GM19193 (cell line): ENCODE data around the gene KCNH2.

Experiments used
- POLR2A ChIP-seq: IDR thresholded peaks from 4 replicates; pipeline ENCODE4 v1.6.1; 2011; ENCODE audit not compliant: insufficient read depth, insufficient read length; ENCODE audit errors: extremely low read depth

Gene KCNH2

DNA sequence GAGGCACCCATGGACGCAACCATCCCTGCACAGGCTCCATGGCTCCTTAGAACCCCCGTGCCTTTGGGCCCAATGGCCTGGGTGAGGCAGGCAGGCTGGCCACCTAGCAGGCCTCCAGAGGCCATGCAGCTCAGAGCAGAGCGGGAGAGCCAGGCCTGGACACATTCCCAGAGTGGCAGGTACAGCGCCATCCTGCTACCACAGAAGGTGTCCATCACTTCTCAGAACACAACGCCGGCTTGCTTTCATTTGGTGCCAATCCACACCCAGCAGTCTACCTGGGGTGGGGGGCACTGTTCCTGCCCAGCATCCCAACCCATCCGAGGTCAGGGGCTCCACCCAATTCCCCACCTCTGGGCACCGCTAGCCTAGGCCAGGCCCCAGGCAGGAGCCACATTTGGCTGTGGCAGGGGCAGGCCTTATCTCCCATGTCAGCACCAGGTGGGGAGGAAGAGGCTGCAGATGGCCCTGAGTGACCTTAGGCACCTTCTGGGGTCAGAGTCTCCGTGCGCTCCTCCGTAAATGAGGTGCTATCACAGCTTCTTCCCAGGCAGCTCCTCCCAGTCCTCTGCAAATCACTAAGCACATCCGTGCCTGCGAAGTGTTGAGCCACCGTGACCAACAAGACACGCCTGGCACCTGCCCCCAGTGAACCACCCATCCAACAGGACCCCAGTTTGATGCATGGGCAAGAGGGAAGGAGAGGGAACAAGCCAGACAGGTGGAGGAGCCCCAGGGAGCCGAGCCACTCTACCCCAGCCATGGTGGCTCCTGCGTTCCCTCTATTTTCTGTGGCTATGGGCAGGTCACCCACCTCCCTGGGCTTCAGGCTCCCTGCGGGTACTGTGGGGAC lies 14.2 kb downstream of the KCNH2 start:
- no peak for TF ChIP-seq POLR2A

GRCh38 chr7:150962553-150963399 lies 15.3 kb downstream of the KCNH2 start:
- no peak for TF ChIP-seq POLR2A

GRCh38 chr7:150962290-150962552 lies 15.9 kb downstream of the KCNH2 start:
- TF ChIP-seq POLR2A: no peak

DNA sequence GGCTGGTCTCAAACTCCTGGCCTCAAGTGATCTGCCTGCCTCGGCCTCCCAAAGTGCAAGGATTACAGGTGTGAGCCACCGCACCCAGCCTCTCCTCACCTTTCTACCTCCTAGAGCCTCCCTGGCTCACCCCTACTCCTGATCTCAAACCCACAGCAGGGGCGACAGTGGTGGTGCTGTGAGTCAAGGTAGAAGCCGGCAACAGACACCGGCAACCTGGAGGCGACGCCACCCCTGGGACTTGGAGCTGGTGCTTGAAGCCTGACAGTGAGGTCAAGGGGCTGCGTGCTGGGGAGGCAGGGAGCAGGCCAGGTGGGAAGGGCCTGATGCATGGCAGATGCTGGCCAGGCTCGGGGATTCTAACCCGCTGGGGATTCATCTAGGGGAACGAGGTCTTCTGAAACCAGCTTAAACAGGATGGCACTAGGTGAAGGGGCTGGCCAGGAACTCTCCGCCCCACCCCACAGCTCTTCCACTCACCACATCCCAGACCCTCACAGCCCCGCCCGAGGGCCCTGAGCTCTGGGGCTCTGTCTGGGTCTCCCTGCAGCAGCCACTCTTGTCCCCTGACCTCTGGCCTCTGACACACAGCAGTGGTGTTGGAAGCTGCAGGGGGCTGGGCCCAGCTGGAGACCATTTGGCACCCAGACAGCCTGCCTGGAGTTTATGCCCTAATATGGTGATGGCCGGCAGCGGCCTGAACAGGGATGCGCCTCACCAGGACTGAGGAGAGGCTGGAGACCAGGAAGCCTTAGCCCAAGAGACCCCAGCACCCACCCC lies 16.4 kb downstream of the KCNH2 start:
- no peak for TF ChIP-seq POLR2A

- no peak for TF ChIP-seq POLR2A
Observed at GRCh38 chr7:150959739-150960734, 18.1 kb downstream of the KCNH2 start.

GRCh38 chr7:150959081-150959480 lies 19.0 kb downstream of the KCNH2 start:
- TF ChIP-seq POLR2A: no peak

- no peak for TF ChIP-seq POLR2A
Observed at GRCh38 chr7:150958597-150958996, 19.5 kb downstream of the KCNH2 start.

- no peak for TF ChIP-seq POLR2A
Observed at GRCh38 chr7:150958062-150958552, 20.0 kb downstream of the KCNH2 start.

GRCh38 chr7:150957133-150958020 lies 20.7 kb downstream of the KCNH2 start:
- TF ChIP-seq POLR2A: no peak

GRCh38 chr7:150956395-150957132 lies 21.6 kb downstream of the KCNH2 start:
- TF ChIP-seq POLR2A: no peak

- no peak for TF ChIP-seq POLR2A
Observed at GRCh38 chr7:150955519-150956394, 22.4 kb downstream of the KCNH2 start.

DNA sequence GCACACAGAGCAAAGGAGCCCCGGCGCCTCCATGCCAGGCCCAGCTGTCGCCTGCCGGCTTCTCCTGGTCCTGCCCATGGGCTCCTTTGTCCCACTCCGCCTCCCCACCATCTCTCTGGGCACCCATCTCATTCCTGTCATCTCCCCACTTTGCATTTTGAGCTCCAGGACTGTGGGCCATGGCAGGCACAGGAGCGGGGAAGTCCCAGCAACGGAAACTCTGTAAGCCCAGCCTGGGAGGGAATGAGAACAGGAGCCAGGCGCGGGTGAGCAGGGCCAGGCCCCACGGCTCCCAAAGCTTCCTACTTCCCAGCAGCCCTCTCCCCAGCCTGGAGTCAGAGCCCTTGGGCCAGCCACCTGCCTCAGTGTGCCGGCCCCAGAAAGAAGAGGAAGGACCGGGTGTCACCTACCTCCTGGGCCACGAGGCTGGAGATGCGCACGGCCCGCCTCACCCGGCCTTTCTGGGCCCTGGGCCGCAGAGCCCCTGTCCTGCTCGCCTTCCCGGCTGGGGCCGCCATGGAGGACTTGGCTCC lies 23.1 kb downstream of the KCNH2 start:
- no peak for TF ChIP-seq POLR2A
